HG02642 (cell line): ENCODE measurements around the gene SERPINB8.

Experiments used
- ATAC-seq: cut with Tn5 transposase; IDR thresholded peaks from one replicate; pipeline ENCODE4 v1.9.1; 2021; ENCODE audit warnings: mild to moderate bottlenecking; ENCODE audit not compliant: unreplicated experiment, poor library complexity

SERPINB8 gene

GRCh38 chr18:64002581-64002980 lies 32.7 kb downstream of the SERPINB8 start:
- ATAC-seq = no peak

- ATAC-seq = no peak
Observed at GRCh38 chr18:64009305-64009704, 39.4 kb downstream of the SERPINB8 start.

DNA sequence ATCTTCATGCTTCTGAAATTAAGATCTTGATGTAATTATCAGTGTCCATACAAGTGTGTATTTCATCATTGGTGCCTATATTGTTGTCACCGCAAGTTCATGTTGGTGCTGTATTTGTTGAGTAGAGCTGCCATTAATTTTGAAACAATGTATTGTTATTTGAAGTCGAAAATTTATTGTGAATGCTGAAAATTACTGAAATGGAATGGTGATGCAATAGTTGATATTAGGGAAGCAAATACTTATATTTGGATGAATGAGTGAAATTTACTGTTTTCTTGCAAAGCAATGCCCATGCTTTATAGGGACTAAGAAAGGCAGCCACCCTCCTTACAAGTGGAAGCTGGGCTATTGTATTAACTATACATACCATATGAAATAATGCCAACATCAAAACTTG lies 41.6 kb downstream of the SERPINB8 start:
- ATAC-seq = no peak

GRCh38 chr18:64017870-64018269 lies 48.0 kb downstream of the SERPINB8 start:
- ATAC-seq = no peak

DNA sequence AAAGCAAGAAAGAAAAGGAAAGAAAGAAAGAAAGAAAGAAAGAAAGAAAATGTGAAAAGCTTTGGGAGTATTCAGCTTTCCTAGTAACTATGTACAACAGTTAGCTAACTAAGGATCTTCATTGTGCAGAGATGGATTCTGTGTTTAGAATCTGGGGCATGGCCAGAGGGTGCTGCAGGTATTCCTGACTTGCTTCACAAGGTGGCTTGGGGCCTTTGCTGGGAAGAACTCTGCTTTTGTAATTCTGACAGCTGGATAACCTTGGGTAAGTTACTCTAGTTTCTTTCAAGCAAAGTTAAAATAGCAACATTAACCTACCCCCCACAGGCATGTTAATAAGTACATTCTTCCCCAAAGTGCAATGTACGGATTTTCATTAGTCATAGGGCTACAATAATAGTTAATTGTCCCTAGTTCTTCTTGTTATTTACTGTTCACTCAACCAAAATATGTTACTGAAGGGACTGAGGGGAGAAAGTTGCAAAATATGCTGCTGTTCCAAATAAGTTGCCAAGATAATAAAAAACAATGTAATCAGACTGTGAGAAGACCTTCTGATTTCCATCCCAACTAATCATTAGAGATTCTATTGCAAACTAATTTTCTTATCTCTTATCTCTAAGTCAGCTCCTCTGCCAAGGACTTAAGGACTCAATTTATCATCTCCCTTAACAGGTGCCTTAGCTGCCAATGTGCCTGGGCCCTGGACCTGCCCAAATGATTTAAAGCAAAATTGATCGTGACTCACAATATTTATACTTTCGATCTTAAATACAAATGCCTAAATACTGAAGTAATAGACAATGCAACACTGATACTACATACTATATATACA lies 50.3 kb downstream of the SERPINB8 start:
- ATAC-seq = no peak

- ATAC-seq = no peak
Observed at GRCh38 chr18:64026350-64026749, 56.5 kb downstream of the SERPINB8 start.

DNA sequence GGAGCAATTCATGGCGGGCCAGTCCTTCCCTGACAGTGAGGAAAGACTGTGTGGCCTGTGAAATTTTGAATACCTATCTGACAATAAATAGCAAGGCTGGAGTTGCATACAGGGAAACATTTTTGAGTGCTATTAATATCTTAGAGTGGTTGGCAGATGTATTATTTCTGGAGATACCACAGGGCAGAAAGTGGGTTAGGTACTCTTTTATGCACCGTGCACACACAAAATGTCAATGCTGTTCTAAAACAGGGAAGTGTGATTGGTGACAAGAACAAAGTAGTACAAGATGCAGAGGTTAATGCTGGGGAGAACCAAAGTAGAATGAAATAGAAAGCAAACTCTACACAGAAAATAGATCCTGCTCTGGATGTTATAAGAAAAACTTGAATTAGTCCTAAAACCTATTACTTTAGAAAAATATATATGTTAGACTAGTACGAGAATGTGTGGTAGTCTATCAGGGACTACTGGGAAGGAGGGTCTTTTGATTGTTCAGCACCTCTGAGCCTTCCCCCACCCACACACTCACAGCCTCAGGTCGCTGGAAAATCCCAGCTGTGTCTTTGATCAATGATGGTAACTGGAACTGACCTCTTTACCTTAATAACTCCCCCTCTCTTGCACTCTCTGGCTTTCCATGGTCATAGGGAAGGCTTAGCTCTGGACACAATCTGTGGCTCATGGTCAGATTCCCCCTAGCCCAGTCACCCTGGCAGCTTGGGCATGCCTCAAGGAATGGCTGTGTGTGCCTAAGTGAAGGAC lies 58.2 kb downstream of the SERPINB8 start:
- peak; percentile 82 for ATAC-seq

DNA sequence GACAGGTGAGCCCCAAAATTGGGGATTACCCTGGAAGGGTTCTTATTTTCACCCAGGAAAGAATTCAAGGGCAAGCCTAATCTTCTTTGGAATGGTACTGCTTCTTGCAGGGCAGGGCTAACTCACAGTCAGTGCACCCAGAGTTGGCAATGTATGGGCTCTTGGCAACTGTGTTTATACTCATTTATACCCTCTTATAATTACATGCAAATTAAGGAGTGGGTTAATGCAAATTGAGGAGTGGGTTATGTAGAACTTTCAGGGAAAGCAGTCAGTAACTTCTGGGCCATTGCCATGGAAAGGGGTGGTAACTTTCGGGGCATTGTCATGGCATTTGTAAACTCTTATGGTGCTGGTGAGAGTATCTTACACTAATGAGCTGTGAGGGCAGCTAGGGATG lies 59.2 kb downstream of the SERPINB8 start:
- no peak for ATAC-seq

GRCh38 chr18:64031411-64031810 lies 61.5 kb downstream of the SERPINB8 start:
- ATAC-seq = no peak

GRCh38 chr18:64032312-64032711 lies 62.4 kb downstream of the SERPINB8 start:
- ATAC-seq = no peak

GRCh38 chr18:64037812-64038414 lies 68.0 kb downstream of the SERPINB8 start:
- ATAC-seq = peak; percentile 70
